ENCODE measurements around the gene LXN.
A peak's percentile ranks its signal among the peaks of the same experiment; 100 is the strongest.

The LXN gene

GRCh38 chr3:158666416-158666815, 6.0 kb downstream of the LXN start:
- no peak for DNase-seq

GRCh38 chr3:158663832-158664231, 8.6 kb downstream of the LXN start:
- no peak for DNase-seq

- no peak for DNase-seq
Measured at GRCh38 chr3:158663246-158663645, 9.2 kb downstream of the LXN start.

GRCh38 chr3:158660711-158661110, 11.7 kb downstream of the LXN start:
- DNase-seq = no peak

GRCh38 chr3:158659454-158660237, 12.8 kb downstream of the LXN start:
- peak; percentile 53 for DNase-seq

- DNase-seq = no peak
Measured at GRCh38 chr3:158658889-158659288, 13.6 kb downstream of the LXN start.

- DNase-seq = no peak
Measured at GRCh38 chr3:158652463-158652862, 20.0 kb downstream of the LXN start.

GRCh38 chr3:158651192-158651591, 21.3 kb downstream of the LXN start:
- no peak for DNase-seq

GRCh38 chr3:158649791-158650190, 22.7 kb downstream of the LXN start:
- no peak for DNase-seq

- peak; percentile 99 for DNase-seq
Measured at GRCh38 chr3:158644345-158644908, 28.0 kb downstream of the LXN start, which contains the start of gene GFM1. Gene GFM1 (plus strand): TSS chr3:158644527. CDS start chr3:158644635, 108 bp downstream.

- DNase-seq = no peak
Measured at GRCh38 chr3:158642474-158643210, 29.8 kb downstream of the LXN start.

- DNase-seq = no peak
Measured at GRCh38 chr3:158642005-158642404, 30.4 kb downstream of the LXN start.

- no peak for DNase-seq
Measured at GRCh38 chr3:158640646-158641045, 31.8 kb downstream of the LXN start.

GRCh38 chr3:158631981-158632380, 40.5 kb downstream of the LXN start:
- DNase-seq = no peak

GRCh38 chr3:158625881-158626280, 46.6 kb downstream of the LXN start:
- no peak for DNase-seq

- no peak for DNase-seq
Measured at GRCh38 chr3:158617982-158618875, 54.2 kb downstream of the LXN start.

Data from NCI-H2081 treated with DMSO at 0.1 percent for 48 hours (cell line).